HG02840 (cell line): ENCODE data around the gene ASPA.
"Not testable (repeated sequence)": the region's sequence is repeated elsewhere in the genome, so short reads cannot be mapped to it uniquely, and the experiment has no call there.

ENCODE experiments used
- ATAC-seq: cut with Tn5 transposase; IDR thresholded peaks from one replicate; pipeline ENCODE4 v1.9.1; 2021; ENCODE audit warnings: mild to moderate bottlenecking, moderate library complexity, moderate number of reproducible peaks; ENCODE audit not compliant: unreplicated experiment, low FRiP score

Gene ASPA

GRCh38 chr17:3475812-3476610, at the start of gene ASPA:
TSS of gene ASPA (plus strand) at chr17:3475997. CDS start at chr17:3476160, 163 bp downstream.
- ATAC-seq: no peak

GRCh38 chr17:3433215-3433614, 42.6 kb upstream of the ASPA start:
- not testable (repeated sequence) for ATAC-seq

- ATAC-seq: no peak
Observed at GRCh38 chr17:3433741-3434140, 42.1 kb upstream of the ASPA start, which contains the start of gene OR1E2. TSS of gene OR1E2 (minus strand) at chr17:3433841. CDS start at chr17:3433841, 0 bp downstream.

- no peak for ATAC-seq
Observed at GRCh38 chr17:3438368-3438767, 37.4 kb upstream of the ASPA start.

GRCh38 chr17:3440451-3440850, 35.3 kb upstream of the ASPA start:
- no peak for ATAC-seq

GRCh38 chr17:3447625-3448024, 28.2 kb upstream of the ASPA start:
- no peak for ATAC-seq

- ATAC-seq: no peak
Observed at GRCh38 chr17:3448059-3448665, 27.6 kb upstream of the ASPA start.

- ATAC-seq: not testable (repeated sequence)
Observed at GRCh38 chr17:3466355-3466754, 9.4 kb upstream of the ASPA start.

- no peak for ATAC-seq
Observed at GRCh38 chr17:3469529-3469928, 6.3 kb upstream of the ASPA start.

- no peak for ATAC-seq
Observed at GRCh38 chr17:3471599-3471998, 4.2 kb upstream of the ASPA start, which contains the start of gene SPATA22. TSS of gene SPATA22 (minus strand) at chr17:3471819. CDS start at chr17:3469325, 2,494 bp downstream.

GRCh38 chr17:3472137-3472536, 3.7 kb upstream of the ASPA start:
- ATAC-seq: no peak

- no peak for ATAC-seq
Observed at GRCh38 chr17:3474212-3474611, 1.6 kb upstream of the ASPA start.

GRCh38 chr17:3475251-3475685, 529 bp upstream of the ASPA start:
- no peak for ATAC-seq

- no peak for ATAC-seq
Observed at GRCh38 chr17:3479988-3480387, 4.2 kb downstream of the ASPA start.

GRCh38 chr17:3482852-3483251, 7.1 kb downstream of the ASPA start:
- ATAC-seq: no peak

- ATAC-seq: no peak
Observed at GRCh38 chr17:3485481-3486068, 9.8 kb downstream of the ASPA start.

- no peak for ATAC-seq
Observed at GRCh38 chr17:3497101-3497500, 21.3 kb downstream of the ASPA start.

GRCh38 chr17:3501344-3501743, 25.5 kb downstream of the ASPA start:
- ATAC-seq: no peak

GRCh38 chr17:3502466-3502865, 26.7 kb downstream of the ASPA start:
- no peak for ATAC-seq

- ATAC-seq: no peak
Observed at GRCh38 chr17:3503285-3503684, 27.5 kb downstream of the ASPA start.

- no peak for ATAC-seq
Observed at GRCh38 chr17:3505008-3505407, 29.2 kb downstream of the ASPA start.
